Breast epithelium (tissue), 3 donors: ENCODE results near the gene CCDC12.

ENCODE experiments used
- CTCF ChIP-seq, 3 donors: fragments of 450-650 bp; IDR thresholded peaks; one replicate each; pipeline ENCODE4 v1.5.1; 2016 to 2017; ENCODE audit warnings: antibody characterized with exemption in 3 of 3, mild to moderate bottlenecking in 3 of 3, moderate library complexity in 3 of 3
- POLR2A ChIP-seq: fragments of 450-650 bp; IDR thresholded peaks from one replicate; pipeline ENCODE4 v1.6.1; 2016; ENCODE audit warnings: antibody characterized with exemption, mild to moderate bottlenecking, moderate library complexity

- TF ChIP-seq CTCF (IDR thresholded peaks at IDR 0.05), result no peak
- no peak for TF ChIP-seq POLR2A
These were observed 59.3 kb downstream of the CCDC12 start for GRCh38 chr3:46917257-46917656.
